Esophagus muscularis mucosa (tissue), 3 donors: ENCODE measurements around the gene GADD45B.

ENCODE experiments used
- CTCF ChIP-seq, 3 experiments: fragments of 200-600 bp in 2 of 3; fragments of 450-650 bp in 1 of 3; sonication (generic) in 2 of 3; IDR thresholded peaks; one replicate each; pipeline ENCODE4 v1.5.1; 2017 to 2019; ENCODE audit warnings: antibody characterized with exemption in 3 of 3, mild to moderate bottlenecking in 2 of 3, moderate library complexity in 1 of 3
- EP300 ChIP-seq: sonication (generic); formaldehyde crosslinking; IDR thresholded peaks from one replicate; pipeline ENCODE4 v1.6.1; 2017; ENCODE audit warnings: antibody characterized with exemption

- TF ChIP-seq CTCF (IDR thresholded peaks at IDR 0.05) (no peak), EP300 (no peak)
These were observed 48.5 kb downstream of the GADD45B start for GRCh38 chr19:2524361-2524839.
